NCI-H1048 (cell line): ENCODE measurements around the gene ELMOD3.
A peak's percentile ranks its signal among the peaks of the same experiment; 100 is the strongest.
"Not testable (repeated sequence)": the region's sequence is repeated elsewhere in the genome, so short reads cannot be mapped to it uniquely, and the experiment has no call there.

Experiments
- DNase-seq: peaks from one replicate; lab custom pipeline; 2025; lab: John Stamatoyannopoulos, UW

Gene ELMOD3

GRCh38 chr2:85401464-85401805, 46.9 kb downstream of the ELMOD3 start:
- DNase-seq, result no peak

- DNase-seq, result no peak
Measured at GRCh38 chr2:85401844-85402243, 47.3 kb downstream of the ELMOD3 start.

GRCh38 chr2:85405201-85406059, 50.9 kb downstream of the ELMOD3 start:
- no peak for DNase-seq

- DNase-seq, result no peak
Measured at GRCh38 chr2:85409845-85410583, 55.4 kb downstream of the ELMOD3 start, which contains the start of gene CAPG. Gene CAPG (minus strand): TSS chr2:85410366. CDS start chr2:85402145, 8,221 bp downstream.

- no peak for DNase-seq
Measured at GRCh38 chr2:85410584-85411404, 56.2 kb downstream of the ELMOD3 start.

GRCh38 chr2:85411405-85411748, 56.8 kb downstream of the ELMOD3 start:
- DNase-seq, result no peak

- DNase-seq, result no peak
Measured at GRCh38 chr2:85413592-85414420, 59.2 kb downstream of the ELMOD3 start.

- not testable (repeated sequence) for DNase-seq
Measured at GRCh38 chr2:85414421-85414759, 59.8 kb downstream of the ELMOD3 start.

GRCh38 chr2:85414761-85415553, 60.4 kb downstream of the ELMOD3 start:
- no peak for DNase-seq

- DNase-seq, result no peak
Measured at GRCh38 chr2:85415980-85416650, 61.5 kb downstream of the ELMOD3 start.

- peak; percentile 76 for DNase-seq
Measured at GRCh38 chr2:85418132-85419008, 63.8 kb downstream of the ELMOD3 start, which contains the start of gene SH2D6. Gene SH2D6 (plus strand): TSS chr2:85418714. CDS start chr2:85429466, 10,752 bp downstream.

GRCh38 chr2:85419009-85419675, 64.6 kb downstream of the ELMOD3 start:
- no peak for DNase-seq

GRCh38 chr2:85420536-85421259, 66.1 kb downstream of the ELMOD3 start:
- peak; percentile 30 for DNase-seq

GRCh38 chr2:85421260-85422071, 66.9 kb downstream of the ELMOD3 start:
- no peak for DNase-seq

- no peak for DNase-seq
Measured at GRCh38 chr2:85422072-85422457, 67.5 kb downstream of the ELMOD3 start.

GRCh38 chr2:85423525-85423924, 69.0 kb downstream of the ELMOD3 start:
- no peak for DNase-seq

- DNase-seq, result no peak
Measured at GRCh38 chr2:85425588-85425987, 71.0 kb downstream of the ELMOD3 start.
